ENCODE results near the gene EFCAB11.

Gene EFCAB11

GRCh38 chr14:89954070-89955021 lies at the start of gene EFCAB11:
Gene EFCAB11, minus strand, starts transcription at chr14:89954730. Its CDS starts 70 bp downstream, at chr14:89954660.
- peak; percentile 99 for DNase-seq

GRCh38 chr14:90003526-90004307 lies 49.2 kb upstream of the EFCAB11 start:
- no peak for DNase-seq

- no peak for DNase-seq
Measured at GRCh38 chr14:90000935-90001334, 46.4 kb upstream of the EFCAB11 start.

- no peak for DNase-seq
Measured at GRCh38 chr14:89996963-89997362, 42.4 kb upstream of the EFCAB11 start.

- DNase-seq: no peak
Measured at GRCh38 chr14:89992273-89992672, 37.7 kb upstream of the EFCAB11 start.

GRCh38 chr14:89990623-89991275 lies 36.2 kb upstream of the EFCAB11 start:
- DNase-seq: peak; percentile 8

GRCh38 chr14:89990218-89990617 lies 35.7 kb upstream of the EFCAB11 start:
- no peak for DNase-seq

GRCh38 chr14:89988787-89989186 lies 34.3 kb upstream of the EFCAB11 start:
- DNase-seq: no peak

- no peak for DNase-seq
Measured at GRCh38 chr14:89987161-89987475, 32.6 kb upstream of the EFCAB11 start.

GRCh38 chr14:89986462-89987160 lies 32.1 kb upstream of the EFCAB11 start:
- no peak for DNase-seq

GRCh38 chr14:89983375-89983774 lies 28.8 kb upstream of the EFCAB11 start:
- DNase-seq: no peak

GRCh38 chr14:89978656-89979055 lies 24.1 kb upstream of the EFCAB11 start:
- DNase-seq: no peak

GRCh38 chr14:89977668-89978067 lies 23.1 kb upstream of the EFCAB11 start:
- DNase-seq: peak; percentile 78

- peak; percentile 85 for DNase-seq
Measured at GRCh38 chr14:89973234-89973823, 18.8 kb upstream of the EFCAB11 start.

- DNase-seq: no peak
Measured at GRCh38 chr14:89965839-89966238, 11.3 kb upstream of the EFCAB11 start.

- no peak for DNase-seq
Measured at GRCh38 chr14:89963288-89963978, 8.9 kb upstream of the EFCAB11 start.

- DNase-seq: no peak
Measured at GRCh38 chr14:89960914-89961313, 6.4 kb upstream of the EFCAB11 start.

GRCh38 chr14:89959853-89960445 lies 5.4 kb upstream of the EFCAB11 start:
- no peak for DNase-seq

- DNase-seq: peak; percentile 10
Measured at GRCh38 chr14:89958966-89959365, 4.4 kb upstream of the EFCAB11 start.

GRCh38 chr14:89957791-89958190 lies 3.3 kb upstream of the EFCAB11 start:
- DNase-seq: no peak

GRCh38 chr14:89957376-89957775 lies 2.8 kb upstream of the EFCAB11 start:
- no peak for DNase-seq
